Stimulated activated CD4-positive, alpha-beta T cell treated with anti-CD3 and anti-CD28 coated beads, Interleukin-4, amount 100 ng/mL, for 4 hours (primary cell): ENCODE results near the gene ADGRD1.
"Not testable (repeated sequence)": the region's sequence is repeated elsewhere in the genome, so short reads cannot be mapped to it uniquely, and the experiment has no call there.

Source experiments
- DNase-seq, 2 experiments: peaks; one replicate each; pipeline ENCODE4 v3.0.0-alpha.2; 2020

Gene ADGRD1

DNA sequence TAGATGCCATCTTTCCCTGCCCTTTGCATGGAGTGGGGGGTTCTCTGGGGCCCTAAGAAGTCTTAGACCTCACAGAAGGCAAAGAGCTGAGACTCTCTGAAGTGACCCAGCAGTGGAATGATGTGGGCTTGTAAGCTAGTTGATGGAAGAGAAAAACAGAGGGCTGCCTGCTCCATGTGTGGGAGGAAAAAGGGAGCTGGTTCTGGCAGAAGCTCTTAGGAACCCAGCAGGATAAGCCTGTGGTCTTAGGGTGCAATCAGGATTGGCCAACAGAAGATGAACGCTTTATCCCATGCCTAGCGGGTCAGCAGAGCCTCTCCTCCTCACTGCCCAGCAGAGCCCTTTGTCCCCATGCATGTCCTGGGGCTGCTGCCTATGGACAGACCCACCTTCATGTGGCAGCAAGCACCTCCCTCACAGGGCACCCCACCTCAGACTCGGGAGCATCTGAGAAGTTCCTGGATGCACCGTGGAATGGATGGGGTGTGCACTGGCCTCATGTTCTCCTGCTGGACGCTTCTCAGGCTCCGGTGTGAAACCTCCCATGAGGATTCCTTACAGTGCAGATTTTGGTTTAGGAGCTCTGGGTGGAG lies 152.7 kb downstream of the ADGRD1 start:
- DNase-seq, result no peak

DNA sequence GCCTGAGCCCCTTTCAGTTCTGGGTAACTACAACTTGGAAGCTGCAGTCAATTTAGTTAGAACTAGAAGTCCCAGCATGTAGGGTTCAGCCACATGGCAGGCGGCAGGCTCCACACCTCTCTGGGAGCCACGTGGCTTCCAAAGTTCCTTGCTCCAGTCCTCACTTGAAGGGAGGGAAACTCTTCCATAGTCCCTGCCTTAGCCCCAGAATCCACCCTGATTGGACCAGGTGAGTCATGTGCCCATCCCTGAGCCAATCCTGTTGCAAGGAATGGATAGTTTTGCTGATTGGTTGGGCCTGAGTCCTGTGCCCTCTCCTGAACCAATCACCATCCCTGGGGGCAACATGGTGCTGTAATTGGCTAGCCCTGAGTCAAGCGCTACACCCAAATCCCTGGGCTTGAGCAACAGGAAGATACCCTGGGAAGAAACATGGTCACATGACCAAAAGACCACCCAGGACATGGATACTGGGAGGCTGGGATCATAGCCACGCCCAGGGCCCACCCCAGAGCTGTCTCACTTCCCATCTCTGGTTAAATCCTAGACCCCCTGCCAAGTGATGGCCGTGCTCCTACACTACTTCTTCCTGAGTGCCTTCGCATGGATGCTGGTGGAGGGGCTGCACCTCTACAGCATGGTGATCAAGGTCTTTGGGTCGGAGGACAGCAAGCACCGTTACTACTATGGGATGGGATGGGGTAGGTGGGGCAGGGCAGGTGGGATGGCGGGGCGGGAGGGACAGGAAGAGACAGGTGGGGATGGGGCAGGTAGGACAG lies 154.7 kb downstream of the ADGRD1 start:
- no peak for DNase-seq

DNA sequence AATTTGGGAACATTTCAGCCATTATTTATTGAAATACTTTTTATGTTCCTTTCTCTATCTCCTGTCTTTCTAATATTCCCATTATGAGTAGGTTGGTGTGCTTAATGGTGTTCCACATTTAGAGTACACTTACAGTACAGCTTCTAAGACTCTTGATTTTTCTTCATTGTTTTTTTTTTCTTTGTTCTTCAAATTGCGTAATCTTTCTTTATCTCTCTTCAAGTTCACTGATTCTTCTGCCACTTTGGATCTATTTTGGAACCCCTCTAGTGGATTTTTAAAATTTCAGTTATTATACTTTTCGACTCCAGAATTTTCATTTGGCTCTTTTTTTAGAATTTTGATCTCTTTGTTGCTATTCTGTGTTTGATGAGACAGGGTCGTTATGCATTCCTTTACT lies 157.7 kb downstream of the ADGRD1 start:
- DNase-seq, result no peak

DNA sequence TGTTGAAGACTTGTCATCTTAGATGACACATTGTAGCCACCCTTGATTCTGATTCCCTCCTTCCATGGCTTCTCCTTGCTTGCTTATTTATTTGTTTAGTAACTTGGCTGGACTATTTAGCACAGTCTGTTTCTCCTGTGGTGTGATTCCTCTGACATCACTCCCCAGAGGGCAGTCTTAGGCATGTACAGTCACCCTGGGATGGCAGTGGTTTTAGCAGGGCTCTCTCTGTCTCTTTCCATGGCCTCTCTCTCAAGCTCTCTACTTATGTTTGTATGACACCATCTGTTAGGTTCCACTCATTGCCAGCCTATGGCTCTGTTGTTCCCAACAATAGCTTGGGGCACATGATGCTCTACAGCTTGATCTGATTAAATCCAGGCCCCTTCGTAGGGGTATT lies 158.3 kb downstream of the ADGRD1 start:
- no peak for DNase-seq

DNA sequence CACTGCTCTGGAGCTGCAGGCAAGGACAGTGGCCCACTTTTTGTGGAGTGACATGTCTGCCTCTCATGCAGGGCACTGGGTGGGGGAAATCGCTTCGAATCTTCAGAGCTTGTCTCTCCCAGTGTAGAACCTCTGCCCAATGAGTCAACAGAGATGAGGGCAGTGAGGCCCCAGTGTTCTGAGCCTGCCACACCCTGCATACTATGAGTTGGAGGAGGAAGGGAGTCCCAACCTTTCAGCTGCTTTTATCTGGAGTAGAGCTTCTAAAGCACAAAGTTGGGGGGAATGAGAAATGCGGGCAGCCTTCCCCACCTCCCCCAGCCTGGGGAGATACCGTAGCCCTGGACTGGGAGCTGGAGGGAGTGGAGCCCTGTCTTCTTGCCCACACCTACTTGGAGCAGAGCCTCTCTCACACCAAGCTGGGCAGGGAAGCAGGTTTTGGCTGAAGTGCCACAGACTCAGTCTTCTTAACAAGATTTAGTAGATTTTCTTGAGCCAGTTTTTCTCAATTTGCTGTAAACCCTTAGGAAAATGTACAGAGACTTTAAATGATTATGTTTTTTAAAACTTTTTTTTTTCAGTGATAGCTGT lies 159.1 kb downstream of the ADGRD1 start:
- DNase-seq, result no peak

DNA sequence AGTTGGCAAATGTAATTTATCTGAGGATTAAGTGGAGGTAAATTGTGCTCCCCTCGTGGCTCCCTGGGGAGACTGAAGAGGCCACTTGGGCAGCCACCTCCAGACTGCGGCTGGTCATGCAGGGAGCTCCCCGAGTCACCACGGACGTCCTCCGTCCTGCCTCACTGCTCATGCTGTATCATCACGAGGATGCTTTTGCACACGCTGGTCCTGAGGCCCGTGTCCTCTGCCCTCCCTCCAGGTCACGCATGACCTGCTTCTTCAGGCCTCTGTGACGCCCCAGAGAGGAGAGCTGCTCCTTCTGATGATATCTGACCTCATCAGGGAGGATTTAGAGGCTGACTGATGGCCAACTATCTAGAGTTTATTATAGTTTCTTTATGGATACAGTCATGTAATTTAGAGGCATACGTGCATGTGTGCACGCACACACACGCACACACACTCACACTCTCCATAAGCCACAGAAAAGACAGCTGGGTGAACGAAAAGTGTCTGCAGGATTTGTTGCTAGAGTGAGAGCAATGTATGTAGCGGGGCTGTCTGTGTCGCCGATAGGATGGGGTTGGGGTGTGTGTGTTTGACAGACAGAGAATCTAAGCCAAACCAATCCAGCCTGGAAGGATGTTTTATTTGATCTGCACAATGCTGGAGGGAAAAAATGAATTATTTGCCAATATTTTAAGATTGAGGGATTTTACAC lies 160.0 kb downstream of the ADGRD1 start:
- no peak for DNase-seq

DNA sequence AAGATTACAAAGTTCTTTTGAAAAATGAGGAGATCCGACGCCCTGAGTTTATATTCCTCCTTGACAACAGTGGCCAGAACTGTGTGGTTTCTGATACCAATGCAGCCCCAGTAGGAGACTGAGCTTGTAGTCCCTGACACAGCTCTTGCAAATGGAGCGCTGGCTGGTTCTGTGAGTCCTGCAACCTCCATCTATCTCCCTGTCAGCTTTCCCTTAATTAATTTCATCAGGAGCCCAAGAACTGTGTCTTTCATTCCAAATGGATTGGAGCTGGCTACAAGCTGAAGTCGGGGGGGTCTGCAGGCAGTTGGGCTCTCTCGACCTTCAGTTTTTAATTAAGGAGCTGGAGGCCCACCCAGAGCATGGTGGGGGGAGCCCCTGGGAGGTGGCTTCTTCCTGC lies 160.6 kb downstream of the ADGRD1 start:
- DNase-seq, result no peak

DNA sequence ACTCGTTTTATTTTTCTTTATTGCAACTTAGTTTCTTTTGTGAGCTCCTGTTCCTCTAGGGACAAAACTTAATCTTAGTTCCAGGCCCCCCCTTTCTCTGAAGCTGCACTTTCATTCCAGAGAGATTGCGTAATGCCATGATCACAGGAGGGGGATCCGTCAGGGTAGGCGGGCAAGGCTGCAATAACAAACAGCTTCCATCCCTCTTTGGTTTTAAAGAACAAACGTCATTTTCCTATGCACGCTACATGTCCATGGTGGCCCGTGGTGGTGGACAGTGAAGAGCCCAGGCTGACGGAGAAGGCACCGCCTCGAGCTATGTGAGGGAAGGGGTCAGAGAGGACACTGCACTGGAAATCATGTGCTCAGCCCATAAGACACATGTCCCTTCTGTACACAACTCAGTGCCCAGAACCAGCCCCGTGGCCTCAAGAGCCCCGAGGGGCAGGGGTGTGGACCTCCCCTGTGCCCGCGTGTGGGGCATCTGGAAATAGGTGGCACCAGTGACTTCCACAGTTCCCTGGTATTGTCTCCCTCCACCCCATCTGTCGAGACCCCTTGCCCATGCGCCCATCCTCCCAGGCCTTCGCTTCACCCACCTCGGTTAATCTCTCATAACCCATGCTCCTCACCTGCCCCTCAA lies 161.4 kb downstream of the ADGRD1 start:
- no peak for DNase-seq

DNA sequence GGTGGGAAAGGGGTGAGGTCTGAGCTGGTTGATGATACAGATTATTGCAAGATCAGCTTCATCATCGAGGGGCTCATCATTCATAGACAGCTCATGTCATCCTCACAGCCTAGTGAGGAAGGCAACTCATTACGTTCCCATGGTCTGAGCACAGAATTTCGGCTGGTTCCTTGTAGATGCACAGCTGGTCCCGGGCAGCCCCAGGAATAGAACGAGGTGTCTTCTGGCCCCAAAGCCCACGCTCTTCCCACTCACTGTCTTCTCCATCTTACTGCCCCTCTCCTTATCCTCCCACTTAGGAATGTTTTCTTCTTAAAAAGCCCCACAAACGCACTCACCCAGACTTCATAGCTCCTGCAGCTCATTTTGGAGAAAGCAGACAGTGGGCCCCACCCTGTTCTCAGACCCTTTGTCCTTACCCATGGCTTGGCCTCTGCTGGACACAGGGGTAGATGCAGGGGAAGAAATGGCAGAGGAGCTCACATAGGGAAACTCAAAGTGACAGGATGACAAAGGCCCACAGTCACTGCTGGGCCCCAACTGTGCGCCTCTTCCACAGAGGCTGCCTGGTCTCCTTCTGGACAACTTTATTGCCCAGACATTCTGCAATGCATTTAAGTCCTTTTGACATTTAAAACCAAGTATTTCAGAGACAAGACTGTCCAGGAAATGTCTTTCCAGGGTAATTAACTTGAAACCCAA lies 162.2 kb downstream of the ADGRD1 start:
- DNase-seq, result no peak

DNA sequence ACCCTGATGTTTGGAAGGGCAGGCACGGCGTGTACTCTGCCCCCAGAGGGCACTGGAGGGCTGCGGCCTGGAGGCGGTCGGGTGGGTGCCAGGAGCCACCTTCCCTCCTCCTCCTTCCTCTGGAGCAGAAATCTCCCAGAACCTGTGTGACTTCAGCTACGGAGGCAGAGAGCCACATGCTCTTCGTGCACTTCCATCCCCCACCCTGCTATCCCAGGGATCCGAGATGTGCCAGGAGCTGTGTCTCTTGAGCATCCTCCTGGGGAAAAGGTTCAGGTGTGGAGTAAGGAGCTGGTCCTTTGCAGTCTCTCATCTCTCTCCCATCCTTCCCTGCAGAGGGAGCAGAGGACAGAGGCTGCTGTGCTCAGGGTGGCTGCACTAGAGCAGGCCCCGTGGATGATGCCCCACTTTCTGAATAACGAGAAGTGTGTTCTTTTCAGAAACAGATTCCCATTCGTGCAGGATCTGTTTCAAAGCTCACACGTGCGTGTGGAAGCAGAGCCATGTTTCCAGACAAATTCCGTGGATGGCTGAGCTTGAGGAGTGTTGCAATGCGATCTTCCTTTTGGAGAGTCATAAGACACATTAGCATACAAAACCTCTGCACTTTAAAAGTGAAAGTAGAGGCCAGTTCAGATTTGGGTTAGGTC lies 162.9 kb downstream of the ADGRD1 start:
- no peak for DNase-seq

DNA sequence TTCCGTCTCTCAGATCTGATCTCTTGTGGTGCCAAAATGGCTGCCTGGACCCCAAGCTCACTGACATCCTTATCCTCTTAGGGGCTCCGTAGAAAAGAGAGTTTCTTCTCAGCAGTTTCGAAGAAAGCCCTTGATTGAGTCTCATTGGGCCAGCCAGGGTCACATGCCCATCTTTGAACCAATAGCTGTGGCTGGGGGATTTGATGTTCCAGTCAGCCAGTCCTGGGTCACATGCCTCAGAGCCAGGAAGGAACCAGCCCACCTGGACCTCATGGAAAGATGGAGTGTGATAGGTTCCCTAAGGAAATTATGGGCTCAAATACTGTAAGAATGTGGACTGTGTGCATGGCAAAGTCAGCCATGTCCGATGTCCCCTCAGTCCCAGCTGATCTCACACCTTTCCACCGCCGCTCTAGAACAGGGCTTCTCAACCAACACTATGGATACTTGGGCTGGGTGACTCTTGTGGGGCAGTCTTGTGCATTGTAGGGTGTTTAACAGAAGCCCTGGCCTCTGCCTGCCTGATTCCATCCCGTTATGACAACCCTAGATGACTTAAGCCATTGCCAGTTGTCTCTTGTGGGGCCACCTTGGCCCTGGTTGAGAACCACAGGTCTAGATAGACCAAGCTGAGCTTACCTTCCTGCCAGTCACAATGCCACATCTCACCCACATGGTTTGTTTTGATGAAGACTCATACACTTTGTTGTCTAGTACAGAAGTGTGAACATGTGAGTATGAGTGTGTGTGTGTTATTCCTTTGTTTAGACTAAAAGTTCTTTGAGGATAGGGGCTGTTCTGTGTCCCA lies 163.9 kb downstream of the ADGRD1 start:
- no peak for DNase-seq

DNA sequence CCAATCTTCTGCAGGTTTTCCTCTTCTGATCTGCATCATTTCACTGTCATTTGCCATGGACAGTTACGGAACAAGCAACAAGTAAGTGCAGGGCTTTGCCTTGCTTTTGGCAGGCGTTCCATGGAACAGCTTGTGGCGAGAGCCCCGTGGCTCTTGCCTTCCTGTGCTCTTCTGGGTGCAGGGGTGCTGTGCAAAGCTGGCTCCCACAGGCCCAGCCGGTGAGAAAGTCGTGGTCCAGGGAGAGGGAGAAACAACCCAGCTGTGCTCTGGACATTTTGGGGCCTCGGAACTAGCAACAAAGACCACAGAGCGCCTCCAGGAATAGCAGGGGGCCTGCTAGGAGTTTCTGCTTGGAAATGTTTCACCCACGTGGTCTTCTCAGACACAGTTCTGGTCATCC lies 164.7 kb downstream of the ADGRD1 start:
- no peak for DNase-seq

DNA sequence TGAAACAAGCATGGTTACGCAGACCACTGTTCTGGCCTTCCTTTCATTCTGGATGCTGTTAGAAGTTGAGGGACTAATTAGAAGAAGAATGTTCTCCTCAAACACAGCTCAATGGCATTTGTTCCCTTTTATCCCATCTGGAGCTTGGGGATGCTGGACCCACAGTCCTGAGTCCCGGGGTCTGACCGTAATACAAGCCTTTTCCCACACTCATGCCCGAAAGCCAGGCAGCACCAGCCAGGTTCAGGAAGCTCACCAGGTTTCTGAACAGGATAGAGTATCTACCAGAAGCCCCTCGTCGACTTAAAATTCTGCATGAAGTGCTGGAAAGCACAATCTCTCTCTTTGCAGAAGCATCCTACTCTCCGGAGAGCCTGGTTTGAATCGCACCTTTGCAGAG lies 165.6 kb downstream of the ADGRD1 start:
- DNase-seq, result not testable (repeated sequence)

DNA sequence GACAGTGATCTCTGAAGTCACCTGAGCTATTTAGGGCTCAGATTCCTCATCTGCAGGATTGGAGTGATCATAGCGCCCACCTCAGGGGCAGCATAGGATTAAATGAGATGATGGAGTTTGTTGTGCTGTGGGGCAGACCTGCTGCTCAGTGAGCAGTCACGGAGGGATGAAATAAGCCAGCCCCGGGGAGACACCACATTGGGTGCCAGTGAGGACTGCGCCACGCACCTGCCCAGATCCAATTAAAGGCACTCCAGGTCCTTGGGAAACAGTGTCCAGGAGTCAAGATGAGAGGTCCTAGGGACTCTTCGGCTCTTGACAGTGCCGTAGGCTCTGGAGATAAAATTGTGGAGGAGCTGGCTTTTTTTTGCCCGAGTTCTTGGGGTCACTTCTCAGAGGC lies 166.2 kb downstream of the ADGRD1 start:
- no peak for DNase-seq

DNA sequence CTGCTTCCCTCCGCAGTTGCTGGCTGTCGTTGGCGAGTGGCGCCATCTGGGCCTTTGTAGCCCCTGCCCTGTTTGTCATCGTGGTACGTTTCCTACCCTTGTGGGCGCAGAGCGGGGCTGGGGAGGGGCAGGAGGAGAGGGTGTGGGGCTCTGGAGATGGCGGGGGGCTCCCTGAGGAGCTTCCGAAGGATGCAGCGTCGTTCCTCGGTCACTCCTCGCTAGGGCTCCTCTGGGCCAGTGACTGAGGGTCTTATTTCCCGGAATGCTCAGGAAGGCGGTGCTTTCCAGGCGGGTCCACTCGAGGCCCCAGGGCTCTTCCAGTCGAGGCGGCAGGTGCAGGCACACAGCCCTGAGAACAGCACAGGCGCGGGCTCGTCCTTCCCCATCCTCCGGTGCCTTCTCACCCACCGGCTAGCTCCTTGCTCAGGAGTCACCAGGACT lies 167.1 kb downstream of the ADGRD1 start:
- no peak for DNase-seq

DNA sequence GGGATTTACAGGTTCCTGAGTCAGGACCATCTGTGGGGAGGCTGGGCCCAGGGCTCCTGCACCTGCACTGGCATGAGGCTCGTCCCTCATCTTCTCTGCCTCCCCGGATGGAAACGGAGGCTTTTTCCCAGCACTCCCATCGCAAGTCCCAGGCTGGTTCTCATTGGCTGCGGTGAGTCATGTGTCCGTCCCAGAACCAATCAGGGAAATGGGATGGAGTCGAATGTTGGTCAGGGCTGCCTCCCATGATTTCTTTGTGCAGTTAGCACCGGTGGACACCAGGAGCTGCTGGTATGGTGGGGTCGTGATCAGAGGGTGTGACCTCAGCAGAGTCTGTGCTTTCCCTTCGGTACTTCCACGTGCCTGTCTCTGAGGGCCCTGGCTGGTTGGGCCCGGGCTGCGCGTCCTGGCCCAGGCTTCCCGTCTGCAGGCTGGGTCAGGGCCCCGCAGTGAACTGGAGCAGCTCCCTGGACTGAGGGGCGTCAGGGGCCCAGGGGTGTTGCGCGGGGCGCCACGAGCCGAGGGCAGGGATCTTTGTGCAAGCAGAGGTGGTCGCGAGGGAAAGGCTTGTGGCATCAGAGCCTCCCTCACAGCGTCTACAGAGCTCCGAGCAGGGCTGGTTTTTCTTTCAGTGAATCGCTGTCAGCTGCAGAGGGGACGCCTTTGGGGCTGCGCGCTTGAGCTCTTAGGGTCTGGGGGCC lies 168.1 kb downstream of the ADGRD1 start:
- no peak for DNase-seq

DNA sequence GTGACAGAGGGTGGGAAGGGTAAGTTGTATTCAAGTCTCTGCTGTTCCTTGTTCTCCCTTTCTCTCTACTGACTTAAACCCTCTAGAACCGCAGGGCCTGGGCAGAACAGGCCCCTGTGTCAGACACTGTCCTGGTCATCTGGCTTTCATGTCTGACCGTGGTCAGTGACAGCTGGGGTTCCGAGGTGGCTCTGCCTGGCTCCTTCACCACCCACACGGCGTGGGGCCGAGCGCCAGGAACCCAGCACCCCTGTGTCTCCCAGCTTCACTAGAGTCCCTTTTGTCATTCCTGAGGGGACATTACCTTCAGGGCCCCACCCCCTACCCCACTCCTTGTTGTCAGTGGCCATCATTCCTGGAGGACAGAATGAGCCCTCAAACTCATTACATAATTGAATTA lies 168.9 kb downstream of the ADGRD1 start:
- no peak for DNase-seq

DNA sequence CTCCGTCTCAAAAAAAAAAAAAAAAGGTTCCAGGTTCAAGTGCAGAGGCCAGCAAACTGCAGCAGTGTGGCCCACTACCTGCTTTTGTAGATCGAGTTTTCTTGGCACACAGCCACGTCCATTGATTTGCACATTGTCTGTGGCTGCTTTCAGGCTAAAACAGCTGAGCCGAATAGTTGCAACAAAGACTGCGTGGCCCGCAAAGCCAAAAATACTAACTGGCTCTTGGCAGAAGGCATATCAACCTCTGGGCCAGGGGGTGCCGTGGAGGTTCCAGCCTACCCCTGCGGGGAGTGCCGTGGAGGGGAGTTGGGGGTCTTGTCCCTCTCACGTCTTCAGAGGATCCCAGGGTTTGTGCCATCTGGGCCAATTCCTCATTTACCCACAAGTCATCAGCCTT lies 170.1 kb downstream of the ADGRD1 start:
- no peak for DNase-seq

DNA sequence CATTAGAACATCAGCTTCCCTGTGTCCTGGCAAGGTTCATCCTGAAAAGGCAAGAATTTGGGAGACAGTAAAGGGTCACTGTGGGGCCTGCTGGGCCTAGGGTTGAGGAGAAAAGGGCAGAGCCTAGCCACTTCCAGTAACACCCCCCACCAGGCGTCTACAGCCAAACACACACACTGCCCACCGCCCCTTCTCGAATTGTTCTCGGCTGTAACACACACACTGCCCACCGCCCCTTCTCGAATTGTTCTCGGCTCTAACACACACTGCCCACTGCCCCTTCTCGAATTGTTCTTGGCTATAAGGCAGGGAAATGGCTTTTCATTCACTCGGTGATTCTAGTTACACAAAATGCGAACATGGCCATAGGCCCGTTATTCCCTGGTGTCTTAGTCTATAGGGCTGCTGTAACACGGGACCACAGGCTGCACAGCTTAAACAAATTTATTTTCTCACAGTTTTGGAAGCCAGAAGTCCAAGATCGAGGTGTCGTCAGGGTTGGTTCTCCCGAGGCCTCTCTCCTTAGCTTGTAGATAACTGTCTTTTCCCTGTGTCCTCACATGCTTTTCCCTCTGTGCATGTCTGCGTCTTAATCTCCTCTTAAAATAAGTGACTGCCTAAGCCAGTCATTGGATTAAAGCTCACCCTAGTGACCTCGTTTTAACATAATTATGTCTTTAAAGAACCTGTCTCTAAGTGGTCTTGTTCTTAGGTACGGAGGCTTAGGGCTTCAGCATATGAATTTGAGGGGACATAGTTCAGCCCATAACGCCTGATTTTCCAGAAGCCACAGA lies 171.0 kb downstream of the ADGRD1 start:
- no peak for DNase-seq
